T-cell (primary cell): ENCODE data around the gene ZC3HAV1L. TPM values are rescaled to one million over a fixed set of nuclear protein-coding genes. Genes with fewer than 3 reads are reported as not detected.

Experiments used
- ATAC-seq, 4 experiments: fragments of 200-7000 bp in 3 of 4; fragments of 150-1000 bp in 1 of 4; cut with Tn5 transposase; replicated peaks in 1 of 4; 1 replicate in 3 of 4; 2 replicates in 1 of 4; pipeline ENCODE4 v1.10.0; 2021; ENCODE audit warnings: moderate library complexity in 3 of 4, mild to moderate bottlenecking in 2 of 4, moderate number of reproducible peaks in 1 of 4
- CTCF ChIA-PET, 2 donors: fragments of 300-600 bp; sonication (Branson Sonifier 250); formaldehyde crosslinking; loops; one replicate each; lab custom pipeline; 2022; ENCODE audit warnings: antibody characterized with exemption in 2 of 2; lab: Charles Lee
- POLR2A ChIA-PET, 2 donors: fragments of 300-600 bp; sonication (Branson Sonifier 250); formaldehyde crosslinking; loops; one replicate each; lab custom pipeline; 2022; ENCODE audit warnings: antibody characterized with exemption in 2 of 2; lab: Charles Lee
- DNase-seq, 35 experiments: peaks; one replicate each; pipeline versions ENCODE4 v3.0.0 to v3.0.0-alpha.2; 2013 to 2023
- H3K27ac ChIP-seq: one replicate; pipeline ENCODE4 v1.5.1; 2013; ENCODE audit warnings: low read length
- H3K27me3 ChIP-seq, 2 experiments: replicated peaks in 1 of 2; 1 replicate in 1 of 2; 2 replicates in 1 of 2; pipeline versions ENCODE4 v1.6.1 to v1.7.0; 2013; ENCODE audit warnings: low read length in 1 of 2, mixed read lengths in 1 of 2; ENCODE audit not compliant: control insufficient read depth in 2 of 2, insufficient read depth in 2 of 2; ENCODE audit errors: extremely low read depth in 1 of 2
- H3K36me3 ChIP-seq, 2 donors: 1 replicate in 1 of 2; 2 replicates in 1 of 2; pipeline versions ENCODE4 v1.6.1 to v1.7.0; 2013; ENCODE audit warnings: low read length in 1 of 2; ENCODE audit not compliant: control insufficient read depth in 2 of 2, insufficient read depth in 1 of 2; ENCODE audit errors: extremely low read depth in 1 of 2
- H3K4me1 ChIP-seq, 2 experiments: 1 replicate in 1 of 2; 2 replicates in 1 of 2; pipeline versions ENCODE4 v1.6.1 to v1.7.0; 2013; ENCODE audit warnings: low read length in 2 of 2, mixed read lengths in 1 of 2; ENCODE audit not compliant: insufficient read depth in 2 of 2, control insufficient read depth in 1 of 2; ENCODE audit errors: extremely low read depth in 1 of 2
- H3K4me3 ChIP-seq, 2 donors: 1 replicate in 1 of 2; 2 replicates in 1 of 2; pipeline versions ENCODE4 v1.5.1 to v1.7.0; 2013; ENCODE audit warnings: mild to moderate bottlenecking in 2 of 2, low read length in 1 of 2, moderate library complexity in 1 of 2; ENCODE audit not compliant: control insufficient read depth in 1 of 2; ENCODE audit errors: extremely low read depth in 1 of 2
- H3K9me3 ChIP-seq: 2 replicates; pipeline ENCODE4 v1.7.0; 2013
- H3K27ac Mint-ChIP-seq, 2 donors: one replicate each; pipeline ENCODE4 v1.8.0; 2020 to 2021; ENCODE audit warnings: mild to moderate bottlenecking in 2 of 2, mixed read lengths in 2 of 2
- H3K27me3 Mint-ChIP-seq, 2 donors: one replicate each; pipeline ENCODE4 v1.8.0; 2021 to 2022; ENCODE audit warnings: mixed read lengths in 2 of 2
- H3K36me3 Mint-ChIP-seq: one replicate; pipeline ENCODE4 v1.8.0; 2021; ENCODE audit warnings: mixed read lengths
- H3K4me1 Mint-ChIP-seq, 3 donors: one replicate each; pipeline ENCODE4 v1.8.0; 2020 to 2022; ENCODE audit warnings: mixed read lengths in 3 of 3, mild to moderate bottlenecking in 1 of 3
- H3K4me3 Mint-ChIP-seq, 3 donors: one replicate each; pipeline ENCODE4 v1.8.0; 2020 to 2022; ENCODE audit warnings: mild to moderate bottlenecking in 3 of 3, mixed read lengths in 3 of 3, moderate library complexity in 3 of 3
- H3K9me3 Mint-ChIP-seq, 3 donors: one replicate each; pipeline ENCODE4 v1.8.0; 2020 to 2022; ENCODE audit warnings: mixed read lengths in 3 of 3
- WGBS: methylation state at CpG from one replicate; pipeline ENCODE4 v1.1.5; 2013; ENCODE audit warnings: missing lambda C conversion rate; ENCODE audit not compliant: insufficient coverage; 5-methylcytosine and 5-hydroxymethylcytosine counted together
- total RNA-seq, 35 experiments: library from RNA in 6 of 35; stranded (reverse) in 6 of 35; fragments of 120-200 nt in 1 of 35; gene quantifications; one replicate each; pipeline versions ENCODE4 v1.2.1 to v1.2.4 and lab custom pipeline; 2013 to 2026

ZC3HAV1L gene
- total RNA-seq, 5 donors from 2014 or later (not counting 1 experiment from before 2014, with no cell fraction given), result 1.2 to 7.6 (median 5.1) TPM

DNA sequence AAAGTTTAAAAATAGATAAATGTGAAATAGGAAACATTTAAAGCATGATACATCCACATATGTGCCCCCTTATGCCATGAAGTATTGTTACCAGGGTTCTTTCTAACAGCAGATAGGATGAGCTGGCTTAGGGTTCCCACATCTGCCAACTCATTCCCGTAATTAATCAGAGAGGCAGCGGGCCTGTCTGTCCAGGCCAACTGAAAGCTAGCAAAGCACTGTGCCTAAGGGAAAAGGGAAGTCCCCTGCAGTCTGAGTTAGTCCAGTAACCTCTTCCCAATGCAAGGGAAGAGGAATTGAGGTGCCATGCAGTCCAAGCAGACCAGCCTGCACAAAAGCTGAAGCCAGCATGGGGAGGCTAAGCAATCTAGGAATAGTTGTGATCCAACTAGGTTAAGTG is 18.3 kb upstream of the ZC3HAV1L start:
- no peak overlapping the region for H3K4me3 Mint-ChIP-seq
- DNase-seq (no peak), ATAC-seq (peak in 1 of 4 experiments; percentile 17)
- H3K27ac ChIP-seq, result no peak overlapping the region
- peaks cover 30 to 95% of the 10 kb centered on the region in 2 donors for H3K36me3 ChIP-seq
- H3K4me1 ChIP-seq, result peaks cover 0 to 2% of the 10 kb centered on the region in 2 experiments
- H3K27ac Mint-ChIP-seq, result peak overlapping the region; percentile 25 to 49
- no peak overlapping the region for H3K4me3 ChIP-seq
- H3K9me3 Mint-ChIP-seq, result no peaks in the 10 kb centered on the region
- 60% methylated on average over 1 of the region's 2 CpGs for WGBS
- H3K36me3 Mint-ChIP-seq, result peaks cover 67% of the 10 kb centered on the region
- no peaks in the 10 kb centered on the region for H3K27me3 ChIP-seq
- H3K4me1 Mint-ChIP-seq, result peaks cover 10 to 32% (median 30%) of the 10 kb centered on the region in 3 donors
- ChIA-PET POLR2A (interaction anchor here in 1 of 2 donors (0.7 to 1.3 kb wide), 4 partner anchors 10 to 213 kb away, joined by 3 to 7 read pairs (median 4); no protein-coding TSS in a partner anchor), CTCF (interaction anchor here (0.6 to 1.5 kb wide), 3 partner anchors 21 to 58 kb away, joined by 3 to 6 read pairs (median 3); no protein-coding TSS in a partner anchor)
- H3K9me3 ChIP-seq, result no peaks in the 10 kb centered on the region
- no peaks in the 10 kb centered on the region for H3K27me3 Mint-ChIP-seq

GRCh38 chr7:139051655-139052054 is 15.8 kb upstream of the ZC3HAV1L start:
- Histone ChIP-seq H3K9me3 (no peaks in the 10 kb centered on the region), H3K4me1 (peaks cover 0 to 2% of the 10 kb centered on the region in 2 experiments), H3K27ac (peak overlapping the region; percentile 6), H3K36me3 (peaks cover 26 to 96% of the 10 kb centered on the region in 2 donors), H3K4me3 (no peak overlapping the region), H3K27me3 (no peaks in the 10 kb centered on the region)
- DNase-seq (no peak), ATAC-seq (no peak)
- no peak overlapping the region for H3K4me3 Mint-ChIP-seq
- no peaks in the 10 kb centered on the region for H3K9me3 Mint-ChIP-seq
- ChIA-PET CTCF (interaction anchor here (0.7 to 1.0 kb wide), 5 partner anchors 17 to 271 kb away, joined by 3 to 8 read pairs (median 4); no protein-coding TSS in a partner anchor), POLR2A (interaction anchor here (0.6 to 0.7 kb wide), 6 partner anchors 10 to 43 kb away, joined by 3 to 17 read pairs (median 4); no protein-coding TSS in a partner anchor)
- H3K27me3 Mint-ChIP-seq, result no peaks in the 10 kb centered on the region
- peaks cover 28 to 44% (median 41%) of the 10 kb centered on the region in 3 donors for H3K4me1 Mint-ChIP-seq
- H3K36me3 Mint-ChIP-seq, result peaks cover 73% of the 10 kb centered on the region
- peak overlapping the region in 1 of 2 donors; percentile 75 for H3K27ac Mint-ChIP-seq

DNA sequence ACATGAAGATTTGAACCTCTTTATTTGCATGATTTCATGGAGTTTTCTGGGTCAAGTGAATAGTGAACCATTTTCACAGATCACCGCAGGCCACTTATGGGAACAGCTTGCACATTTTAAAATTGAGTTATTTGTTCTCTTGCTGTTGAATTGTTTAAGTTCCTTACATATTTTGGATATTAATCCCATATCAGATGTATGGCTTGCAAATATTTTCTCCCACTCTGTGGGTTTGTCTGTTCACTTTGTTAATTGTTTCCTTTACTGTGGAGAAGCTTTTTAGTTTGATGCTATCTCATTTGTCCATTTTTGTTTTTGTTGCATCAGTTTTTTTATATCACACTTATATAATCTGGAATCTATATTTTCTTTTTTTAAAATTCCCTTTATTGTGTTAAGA is 14.1 kb upstream of the ZC3HAV1L start:
- no peaks in the 10 kb centered on the region for H3K27me3 ChIP-seq
- POLR2A ChIA-PET, result interaction anchor here in 1 of 2 donors (0.9 to 1.6 kb wide), 2 partner anchors 10 to 21 kb away, joined by 3 to 8 read pairs; no protein-coding TSS in a partner anchor
- H3K27ac ChIP-seq, result no peak overlapping the region
- H3K4me3 Mint-ChIP-seq, result no peak overlapping the region
- peaks cover 11 to 16% of the 10 kb centered on the region in 2 experiments for H3K4me1 ChIP-seq
- DNase-seq, result no peak
- H3K9me3 ChIP-seq, result no peaks in the 10 kb centered on the region
- H3K4me1 Mint-ChIP-seq, result peaks cover 45 to 55% (median 52%) of the 10 kb centered on the region in 3 donors
- no peak overlapping the region for H3K4me3 ChIP-seq
- H3K36me3 ChIP-seq, result peaks cover 20 to 93% of the 10 kb centered on the region in 2 donors
- no peaks in the 10 kb centered on the region for H3K9me3 Mint-ChIP-seq
- no peaks in the 10 kb centered on the region for H3K27me3 Mint-ChIP-seq
- CTCF ChIA-PET, result interaction anchor here in 1 of 2 donors (0.8 kb wide), 1 partner anchor 21 kb away, joined by 3 read pairs; no protein-coding TSS in a partner anchor
- no peak for ATAC-seq
- no CpG with 5 or more reads among the region's 1 CpG for WGBS
- peaks cover 79% of the 10 kb centered on the region for H3K36me3 Mint-ChIP-seq
- H3K27ac Mint-ChIP-seq, result peak overlapping the region; percentile 74 to 79

DNA sequence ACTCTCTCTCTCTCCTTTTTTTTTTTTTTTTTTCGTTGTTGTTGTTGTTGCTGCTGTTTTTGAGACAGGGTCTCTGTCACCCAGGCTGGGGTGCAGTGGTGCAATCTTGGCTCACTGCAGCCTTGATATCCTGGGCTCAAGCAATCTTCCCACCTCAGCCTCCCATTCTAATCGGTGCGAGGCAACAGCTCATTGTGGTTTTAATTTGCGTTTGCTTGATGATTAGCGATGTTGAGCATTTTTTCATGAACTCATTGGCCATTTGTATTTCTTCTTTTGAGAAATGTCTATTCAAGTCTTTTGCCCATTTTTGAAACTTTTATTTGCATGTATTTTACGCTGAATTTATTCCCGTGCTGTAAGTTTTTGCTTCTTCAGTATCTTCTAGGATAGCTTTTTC is 13.3 kb upstream of the ZC3HAV1L start:
- Histone ChIP-seq H3K4me1 (peaks cover 14 to 23% of the 10 kb centered on the region in 2 experiments), H3K36me3 (peaks cover 15 to 84% of the 10 kb centered on the region in 2 donors), H3K27ac (no peak overlapping the region), H3K27me3 (no peaks in the 10 kb centered on the region), H3K9me3 (no peaks in the 10 kb centered on the region), H3K4me3 (no peak overlapping the region)
- H3K27ac Mint-ChIP-seq, result peak overlapping the region; percentile 74 to 79
- ATAC-seq, result no peak
- H3K27me3 Mint-ChIP-seq, result no peaks in the 10 kb centered on the region
- ChIA-PET CTCF (interaction anchor here in 1 of 2 donors (0.6 kb wide), 1 partner anchor 22 kb away, joined by 3 read pairs; no protein-coding TSS in a partner anchor), POLR2A (interaction anchor here (0.6 to 1.6 kb wide), 3 partner anchors 8 to 32 kb away, joined by 3 to 8 read pairs (median 5); no protein-coding TSS in a partner anchor)
- no peak for DNase-seq
- 93% methylated on average over 3 of the region's 7 CpGs for WGBS
- peaks cover 80% of the 10 kb centered on the region for H3K36me3 Mint-ChIP-seq
- peaks cover 53 to 64% (median 58%) of the 10 kb centered on the region in 3 donors for H3K4me1 Mint-ChIP-seq
- H3K9me3 Mint-ChIP-seq, result no peaks in the 10 kb centered on the region
- H3K4me3 Mint-ChIP-seq, result no peak overlapping the region

- WGBS, result no CpG with 5 or more reads among the region's 3 CpGs
- ChIA-PET CTCF (interaction anchor here in 1 of 2 donors (0.6 kb wide), 1 partner anchor 30 kb away, joined by 3 read pairs; no protein-coding TSS in a partner anchor), POLR2A (interaction anchor here in 1 of 2 donors (0.5 kb wide), 1 partner anchor 23 kb away, joined by 8 read pairs; no protein-coding TSS in a partner anchor)
- H3K27ac ChIP-seq, result no peak overlapping the region
- H3K4me1 ChIP-seq, result peaks cover 24 to 27% of the 10 kb centered on the region in 2 experiments
- DNase-seq, result no peak
- Mint-ChIP-seq H3K36me3 (peaks cover 77% of the 10 kb centered on the region), H3K9me3 (no peaks in the 10 kb centered on the region), H3K27me3 (no peaks in the 10 kb centered on the region), H3K4me1 (peaks cover 65 to 69% (median 69%) of the 10 kb centered on the region in 3 donors), H3K4me3 (no peak overlapping the region), H3K27ac (no peak overlapping the region)
- no peaks in the 10 kb centered on the region for H3K9me3 ChIP-seq
- no peak for ATAC-seq
- no peak overlapping the region for H3K4me3 ChIP-seq
- H3K36me3 ChIP-seq, result peaks cover 10 to 77% of the 10 kb centered on the region in 2 donors
- no peaks in the 10 kb centered on the region for H3K27me3 ChIP-seq
Measured at GRCh38 chr7:139047970-139048369, 12.1 kb upstream of the ZC3HAV1L start.

GRCh38 chr7:139046143-139046542 is 10.3 kb upstream of the ZC3HAV1L start:
- H3K9me3 Mint-ChIP-seq, result no peaks in the 10 kb centered on the region
- peak overlapping the region in 2 of 3 donors; percentile 28 to 60 for H3K4me3 Mint-ChIP-seq
- ChIA-PET CTCF (interaction anchor here (0.6 to 2.8 kb wide), 3 partner anchors 13 to 29 kb away, joined by 3 to 11 read pairs (median 4); no protein-coding TSS in a partner anchor), POLR2A (interaction anchor here (0.6 to 1.2 kb wide), 7 partner anchors 16 to 301 kb away, joined by 3 to 7 read pairs (median 5); a partner anchor contains a TSS)
- no peaks in the 10 kb centered on the region for H3K27me3 Mint-ChIP-seq
- peaks cover 79 to 82% (median 80%) of the 10 kb centered on the region in 3 donors for H3K4me1 Mint-ChIP-seq
- DNase-seq (no peak), ATAC-seq (no peak)
- no peaks in the 10 kb centered on the region for H3K27me3 ChIP-seq
- H3K36me3 Mint-ChIP-seq, result peaks cover 69% of the 10 kb centered on the region
- H3K36me3 ChIP-seq, result peaks cover 7 to 60% of the 10 kb centered on the region in 2 donors
- H3K27ac Mint-ChIP-seq, result peak overlapping the region; percentile 67 to 76
- no peak overlapping the region for H3K27ac ChIP-seq
- H3K9me3 ChIP-seq, result no peaks in the 10 kb centered on the region
- no peak overlapping the region for H3K4me3 ChIP-seq
- WGBS, result no CpG with 5 or more reads among the region's 6 CpGs
- peaks cover 24 to 27% of the 10 kb centered on the region in 2 experiments for H3K4me1 ChIP-seq
